HG03565 (cell line): ENCODE results near the gene FNDC3B.

Source experiments
- ATAC-seq: cut with Tn5 transposase; IDR thresholded peaks from one replicate; pipeline ENCODE4 v1.9.1; 2021; ENCODE audit warnings: mild to moderate bottlenecking, moderate library complexity; ENCODE audit not compliant: unreplicated experiment

The FNDC3B gene

DNA sequence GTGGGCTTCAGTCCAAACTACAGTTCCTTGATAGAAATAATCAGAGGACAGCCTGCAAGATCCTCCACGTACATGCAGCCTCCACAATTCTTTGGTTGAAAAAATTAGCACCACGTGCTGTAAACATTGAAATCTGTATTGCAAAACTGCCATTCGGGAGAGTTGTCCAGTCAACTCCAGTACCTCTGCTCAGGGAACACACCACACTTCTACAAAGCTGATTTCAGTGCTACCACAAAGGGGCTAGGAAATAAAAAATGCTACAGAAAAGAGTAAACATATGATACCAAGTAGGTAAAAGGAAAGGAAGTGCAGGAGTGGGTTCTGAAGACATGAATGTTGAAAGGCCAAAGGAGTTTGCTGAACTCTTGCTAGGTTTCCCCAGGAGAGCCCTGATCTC, 368.5 kb downstream of the FNDC3B start:
- no peak for ATAC-seq

- ATAC-seq, result no peak
Measured at GRCh38 chr3:172410702-172411477, 371.5 kb downstream of the FNDC3B start.

DNA sequence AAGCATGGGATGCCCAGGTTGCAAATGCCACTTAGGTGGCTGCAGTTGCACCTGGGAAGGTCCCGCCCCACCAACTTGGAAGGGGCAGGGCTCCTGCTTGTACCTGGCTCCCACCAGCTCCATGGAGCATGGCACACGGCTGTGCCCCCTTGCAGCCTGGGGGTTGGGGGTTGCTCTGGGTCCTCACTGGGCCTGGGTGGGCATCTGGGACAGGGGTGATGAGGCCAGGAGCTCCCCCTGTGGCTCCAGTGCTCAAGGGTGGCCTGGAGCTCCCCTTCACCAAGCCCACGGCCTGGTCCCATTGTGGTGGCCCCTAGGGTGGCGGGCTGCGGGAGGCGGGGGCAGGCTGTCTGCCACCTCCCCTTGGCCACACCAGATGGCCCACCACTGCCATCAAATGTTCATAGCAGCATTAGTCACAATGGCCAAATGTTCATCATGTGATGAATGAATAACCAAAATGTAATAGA, 372.1 kb downstream of the FNDC3B start:
- ATAC-seq, result no peak

DNA sequence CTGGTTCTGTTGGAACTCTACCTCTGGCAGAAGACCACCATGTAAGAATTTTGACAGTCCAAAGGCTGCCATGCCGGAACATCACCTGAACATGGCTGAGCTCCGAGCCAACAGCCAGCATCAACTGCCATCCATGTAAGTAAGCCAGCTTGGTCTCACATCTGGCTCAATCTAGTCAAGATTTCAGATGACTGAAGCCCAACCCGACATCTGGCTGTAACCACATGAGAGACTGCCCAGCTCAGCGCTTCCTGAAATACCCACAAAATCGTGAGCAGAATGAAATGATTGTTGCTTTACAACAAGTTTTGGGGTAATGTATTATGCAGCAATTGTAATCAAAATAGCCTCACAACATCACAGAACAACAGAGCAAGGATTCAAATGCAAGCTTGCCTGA, 375.9 kb downstream of the FNDC3B start:
- ATAC-seq, result no peak

DNA sequence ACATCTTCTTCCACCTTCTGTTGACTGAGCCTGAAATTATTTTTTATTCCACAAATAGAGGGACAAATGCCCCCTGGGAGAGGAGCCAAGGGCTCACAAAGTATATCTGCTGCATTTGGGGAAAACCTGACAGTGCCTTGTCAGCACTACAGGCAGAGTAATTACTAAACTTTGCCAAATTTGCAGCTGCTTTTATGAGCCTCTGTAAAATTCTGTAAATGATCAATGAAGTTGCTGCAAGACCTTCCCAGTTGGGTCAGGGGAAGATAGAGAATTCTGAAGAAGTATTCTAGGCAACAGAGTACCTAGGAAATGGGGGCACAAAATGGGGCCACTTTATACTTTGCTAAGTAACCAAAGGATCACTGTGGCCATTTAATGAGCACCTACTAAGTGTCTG, 398.3 kb downstream of the FNDC3B start:
- ATAC-seq, result no peak

- no peak for ATAC-seq
Measured at GRCh38 chr3:172438186-172438585, 398.8 kb downstream of the FNDC3B start.

- no peak for ATAC-seq
Measured at GRCh38 chr3:172441581-172441980, 402.2 kb downstream of the FNDC3B start.

DNA sequence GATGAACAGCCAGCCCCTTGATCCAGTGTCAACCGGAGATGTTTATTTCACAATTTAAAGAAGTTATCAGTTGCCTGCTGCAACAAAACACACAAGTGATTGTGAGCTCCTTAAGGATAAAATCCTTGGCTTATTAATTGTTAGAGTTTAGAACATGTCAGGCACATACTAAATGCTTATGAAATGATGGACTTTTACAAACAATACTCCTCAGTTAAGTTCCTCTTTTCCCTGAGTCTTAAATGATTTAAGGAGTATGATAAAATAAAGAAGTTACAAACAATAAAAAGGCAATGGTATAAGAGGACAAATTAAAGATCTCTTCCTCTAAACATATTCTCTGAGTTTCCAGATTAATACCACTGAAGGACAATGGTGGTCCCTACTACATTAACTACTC, 403.2 kb downstream of the FNDC3B start:
- ATAC-seq, result no peak

- ATAC-seq, result no peak
Measured at GRCh38 chr3:172444821-172445220, 405.4 kb downstream of the FNDC3B start.

DNA sequence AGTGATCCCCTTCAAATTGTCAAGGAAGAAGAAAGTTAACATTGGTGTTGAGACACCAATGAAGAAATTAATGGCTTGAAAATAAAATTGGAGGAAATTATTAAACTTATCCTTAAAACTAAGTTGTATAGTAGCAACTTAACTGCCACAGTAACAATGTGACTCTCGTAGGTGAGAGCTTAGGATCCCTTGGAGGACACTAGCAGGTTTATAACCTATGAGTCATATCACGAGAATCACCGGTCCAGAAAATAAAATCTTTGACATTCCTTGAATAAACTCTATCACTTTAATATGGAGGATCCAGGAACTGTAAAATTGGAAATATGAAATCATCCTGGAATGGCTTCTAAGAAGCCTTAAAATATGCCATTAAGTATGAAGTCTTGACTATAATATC, 406.8 kb downstream of the FNDC3B start:
- ATAC-seq, result no peak

GRCh38 chr3:172447611-172448579, 408.5 kb downstream of the FNDC3B start, which contains the start of gene GHSR:
Gene GHSR, minus strand, starts transcription at chr3:172448456. Its CDS starts 43 bp downstream, at chr3:172448413.
- ATAC-seq, result no peak

DNA sequence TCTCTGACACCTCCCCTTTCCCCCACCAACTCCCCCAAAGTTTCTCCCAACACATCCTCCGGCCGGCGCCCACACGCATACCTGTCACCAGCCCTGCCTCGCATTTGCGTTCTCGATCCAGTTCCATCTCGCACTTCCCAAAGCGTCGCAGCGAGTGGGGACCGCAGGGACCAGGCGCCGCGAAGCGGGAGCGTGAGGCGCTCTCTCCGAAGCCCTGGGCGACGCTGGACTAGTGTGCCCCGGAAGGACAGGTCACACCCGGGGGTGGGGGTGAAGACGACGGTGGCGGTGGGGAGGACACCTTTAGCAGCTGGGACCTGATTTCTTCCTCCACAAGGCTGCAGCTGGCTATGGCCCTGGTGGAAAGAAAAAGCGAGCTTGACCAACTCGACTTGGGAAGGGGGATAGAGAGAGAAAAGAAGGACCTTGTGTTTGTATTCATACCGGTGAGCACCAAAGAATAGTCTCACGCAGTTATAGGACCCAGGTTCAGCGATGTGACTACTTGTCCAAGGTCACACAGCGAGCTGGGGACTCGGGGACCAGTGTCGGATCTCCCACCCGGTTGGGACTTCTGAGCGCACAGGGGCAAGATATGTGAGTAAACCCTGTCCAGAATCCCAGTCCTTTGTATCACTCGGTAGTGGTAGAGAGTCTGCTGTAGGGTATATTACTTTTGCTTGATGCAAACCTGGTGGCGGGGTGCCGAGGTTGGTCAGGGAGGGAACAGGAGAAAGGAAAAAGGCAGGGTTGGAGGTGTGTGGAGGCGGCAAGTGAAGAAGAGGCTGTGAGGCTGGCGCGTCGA, 409.5 kb downstream of the FNDC3B start:
- ATAC-seq, result no peak

DNA sequence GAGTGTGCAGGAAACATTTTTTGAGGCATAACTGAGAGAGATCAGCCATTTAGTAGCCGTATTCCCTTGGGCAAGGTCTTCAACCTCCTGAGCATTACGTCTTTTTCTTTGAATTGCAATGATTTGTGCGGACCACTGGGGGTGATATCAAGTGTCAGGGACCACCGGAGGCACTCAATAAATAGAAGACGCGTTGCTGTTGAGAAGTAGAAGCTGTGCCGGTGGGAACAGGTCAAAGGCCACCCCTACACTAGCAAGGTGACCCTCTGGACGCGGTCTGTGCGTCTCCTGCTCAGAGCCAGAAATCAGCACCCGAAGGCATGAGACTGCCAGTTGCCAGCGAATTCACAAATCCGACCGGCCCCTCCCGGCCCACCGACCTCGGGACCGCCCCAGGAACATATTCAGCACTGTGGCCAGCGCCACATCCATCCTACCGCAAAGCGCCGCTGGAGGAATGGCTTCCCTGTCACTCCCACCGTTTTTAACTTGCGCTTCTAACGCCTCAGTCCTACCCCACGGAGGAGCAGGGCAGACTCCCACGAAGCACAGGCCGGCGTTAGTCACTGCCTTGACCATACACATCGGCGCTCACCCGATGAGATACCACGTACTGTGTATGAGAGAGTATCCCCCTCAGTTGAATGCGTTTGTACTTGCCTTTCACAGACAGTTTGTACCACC, 410.2 kb downstream of the FNDC3B start:
- no peak for ATAC-seq
